Ovary (tissue), 9 donors: ENCODE data around the gene CYB561. TPM values are rescaled to one million over a fixed set of nuclear protein-coding genes. Genes with fewer than 3 reads are reported as not detected.
A peak's percentile ranks its signal among the peaks of the same experiment; 100 is the strongest.

ENCODE experiments used
- DNase-seq, 5 donors: peaks; one replicate each; pipeline ENCODE4 v3.0.0-alpha.2; 2019 to 2020
- H3K27ac ChIP-seq, 2 donors: fragments of 200-600 bp; one replicate each; pipeline versions ENCODE4 v1.5.1 to v1.8.0; 2019 to 2022
- H3K27me3 ChIP-seq: fragments of 200-600 bp; one replicate; pipeline ENCODE4 v1.8.0; 2022
- H3K36me3 ChIP-seq: fragments of 200-600 bp; sonication (generic); one replicate; pipeline ENCODE4 v1.5.1; 2019
- H3K4me1 ChIP-seq: one replicate; pipeline ENCODE4 v1.8.1; 2013; ENCODE audit warnings: mild to moderate bottlenecking, moderate library complexity; ENCODE audit not compliant: insufficient read depth
- H3K4me3 ChIP-seq: fragments of 200-600 bp; sonication (generic); one replicate; pipeline ENCODE4 v1.5.1; 2017
- H3K9me3 ChIP-seq, 2 donors: fragments of 200-600 bp in 1 of 2; sonication (generic) in 1 of 2; one replicate each; pipeline versions ENCODE4 v1.5.1 to v1.8.1; 2013 to 2019; ENCODE audit warnings: mild to moderate bottlenecking in 1 of 2, moderate library complexity in 1 of 2
- EP300 ChIP-seq: sonication (generic); formaldehyde crosslinking; IDR thresholded peaks from one replicate; pipeline ENCODE4 v1.6.1; 2017; ENCODE audit warnings: antibody characterized with exemption
- POLR2A ChIP-seq: fragments of 450-650 bp; IDR thresholded peaks from one replicate; pipeline ENCODE4 v1.6.1; 2017; ENCODE audit warnings: antibody characterized with exemption, mild to moderate bottlenecking, moderate library complexity
- WGBS, 3 donors: extraction: QIAGEN DNeasy Blood & Tissue Kit in 1 of 3; methylation state at CpG; one replicate each; pipeline versions ENCODE4 v1.1.5 to v1.1.7; 2013 to 2017; 5-methylcytosine and 5-hydroxymethylcytosine counted together
- intact Hi-C, 4 donors: fragments of 100-400 bp; cut with DNase I; formaldehyde crosslinking; loops; one replicate each; pipeline versions ENCODE4 v1.11.0 to v1.15.1; 2022 to 2023
- polyA plus RNA-seq, 2 donors: library from polyadenylated mRNA; stranded (reverse); fragments of 200-250 nt in 1 of 2; fragments of 350-450 nt in 1 of 2; fragmentation: Illumina TruSeq in 1 of 2; extraction: RNeasy Lipid Tissue Mini Kit (QIAGEN cat#74804) in 1 of 2; gene quantifications; one replicate each; pipeline ENCODE4 v1.2.3, GENCODE V29; 2013 to 2014
- total RNA-seq, 7 donors: library from RNA; depleted of rRNA in 2 of 7; stranded (reverse); fragments of >200 nt in 2 of 7; fragmentation: NEBNext Ultra II Directional in 3 of 7; extraction: Animal tissue kit (Norgen Biotek cat#: 25700) in 3 of 7; gene quantifications; one replicate each; pipeline versions ENCODE4 v1.1.0 to v1.2.4, GENCODE V29; 2016 to 2023
- TF ChIP-seq, protein P1 (sequence below), 3 donors: fragments of 450-650 bp in 2 of 3; fragments of 200-600 bp in 1 of 3; IDR thresholded peaks; one replicate each; pipeline versions ENCODE4 v1.5.1 to v1.8.0; 2016 to 2022; ENCODE audit warnings: antibody characterized with exemption in 3 of 3, mild to moderate bottlenecking in 1 of 3
- donor health status: DM: no; HTN: no; CAD: no; lungs with moderate emphysema.
- donor health status: DM: no; HTN: no; CAD: no.
- donor health status: Bipolar disorder and iron deficiency.
- donor health status: DM: yes; HTN: yes; CAD: no.
- donor health status: DM: no; HTN: no; CAD: no.
- donor health status: DM: yes; HTN: yes; CAD: no.

CYB561 gene
- total and polyA plus RNA-seq, 9 donors: 8.6 to 43.8 (median 15.3) TPM

DNA sequence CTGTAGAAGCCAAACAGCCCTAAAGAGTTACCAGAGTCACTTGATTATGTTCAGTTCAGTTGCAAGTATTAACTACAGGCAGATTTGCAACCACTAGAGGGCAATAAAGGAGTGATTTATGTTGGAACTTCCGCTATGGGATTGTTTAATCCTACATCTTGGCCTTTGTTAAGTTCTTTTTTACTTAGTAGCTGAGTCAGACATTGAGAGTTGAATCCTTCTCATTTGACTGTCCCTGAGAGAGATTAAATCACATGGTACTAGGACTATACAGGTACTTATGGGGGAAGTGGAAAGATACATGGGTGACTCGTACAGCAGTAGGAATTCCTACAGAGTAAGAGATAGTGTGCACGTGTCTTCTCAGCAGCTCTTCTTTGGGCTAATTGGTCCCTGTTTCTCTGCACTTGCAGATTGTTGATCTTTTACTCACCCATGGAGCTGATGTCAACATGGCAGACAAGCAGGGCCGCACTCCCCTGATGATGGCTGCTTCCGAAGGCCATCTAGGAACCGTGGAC, 40.3 kb downstream of the CYB561 start:
- no peak for TF ChIP-seq EP300
- TF ChIP-seq, protein P1, sequence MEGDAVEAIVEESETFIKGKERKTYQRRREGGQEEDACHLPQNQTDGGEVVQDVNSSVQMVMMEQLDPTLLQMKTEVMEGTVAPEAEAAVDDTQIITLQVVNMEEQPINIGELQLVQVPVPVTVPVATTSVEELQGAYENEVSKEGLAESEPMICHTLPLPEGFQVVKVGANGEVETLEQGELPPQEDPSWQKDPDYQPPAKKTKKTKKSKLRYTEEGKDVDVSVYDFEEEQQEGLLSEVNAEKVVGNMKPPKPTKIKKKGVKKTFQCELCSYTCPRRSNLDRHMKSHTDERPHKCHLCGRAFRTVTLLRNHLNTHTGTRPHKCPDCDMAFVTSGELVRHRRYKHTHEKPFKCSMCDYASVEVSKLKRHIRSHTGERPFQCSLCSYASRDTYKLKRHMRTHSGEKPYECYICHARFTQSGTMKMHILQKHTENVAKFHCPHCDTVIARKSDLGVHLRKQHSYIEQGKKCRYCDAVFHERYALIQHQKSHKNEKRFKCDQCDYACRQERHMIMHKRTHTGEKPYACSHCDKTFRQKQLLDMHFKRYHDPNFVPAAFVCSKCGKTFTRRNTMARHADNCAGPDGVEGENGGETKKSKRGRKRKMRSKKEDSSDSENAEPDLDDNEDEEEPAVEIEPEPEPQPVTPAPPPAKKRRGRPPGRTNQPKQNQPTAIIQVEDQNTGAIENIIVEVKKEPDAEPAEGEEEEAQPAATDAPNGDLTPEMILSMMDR (IDR thresholded peaks at IDR 0.05): peak in 2 of 3 donors; percentile 14 to 33
- Histone ChIP-seq H3K4me1 (peaks cover 7% of the 10 kb centered on the region), H3K36me3 (no peaks in the 10 kb centered on the region), H3K27me3 (no peaks in the 10 kb centered on the region), H3K27ac (no peak overlapping the region), H3K9me3 (no peaks in the 10 kb centered on the region), H3K4me3 (no peak overlapping the region)
- 82 to 89% (median 83%) methylated on average over 6 of the region's 6 CpGs for WGBS, 3 donors
- intact Hi-C loops: loop anchor here in 2 of 4 donors (5.0 to 10.0 kb wide), 2 partner anchors 441 to 704 kb away; partner anchors contain the start of gene TANC2 (in 1 of the 2)
- no peak for DNase-seq

DNA sequence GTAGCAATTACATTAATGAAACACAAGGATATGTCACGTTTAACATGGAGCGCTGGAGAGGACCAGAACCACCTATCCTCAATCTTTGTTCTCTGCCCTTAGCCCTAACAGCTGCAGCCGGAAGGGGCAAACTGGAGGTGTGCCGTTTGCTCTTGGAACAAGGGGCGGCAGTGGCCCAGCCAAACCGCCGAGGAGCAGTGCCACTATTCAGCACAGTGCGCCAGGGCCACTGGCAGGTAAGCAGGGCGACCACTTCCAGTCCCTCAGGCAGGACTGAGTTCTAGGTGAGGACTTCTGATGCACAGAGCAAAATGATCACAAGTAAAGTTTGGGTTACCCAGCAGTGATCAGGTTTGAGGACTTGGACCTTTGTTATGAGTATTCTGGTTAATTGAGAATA, 41.1 kb downstream of the CYB561 start:
- H3K4me3 ChIP-seq: no peak overlapping the region
- H3K27me3 ChIP-seq: no peaks in the 10 kb centered on the region
- WGBS, 3 donors: 92 to 96% (median 93%) methylated on average over 9 of the region's 9 CpGs
- H3K9me3 ChIP-seq: no peaks in the 10 kb centered on the region
- no peak overlapping the region for H3K27ac ChIP-seq
- intact Hi-C loops: loop anchor here in 2 of 4 donors (5.0 to 10.0 kb wide), 2 partner anchors 440 to 703 kb away; partner anchors contain the start of gene TANC2 (in 1 of the 2)
- TF ChIP-seq POLR2A (no peak), EP300 (no peak)
- TF ChIP-seq, protein P1 (IDR thresholded peaks at IDR 0.05): no peak
- DNase-seq: peak in 1 of 5 donors; percentile 30
- H3K4me1 ChIP-seq: peaks cover 7% of the 10 kb centered on the region
- no peaks in the 10 kb centered on the region for H3K36me3 ChIP-seq

DNA sequence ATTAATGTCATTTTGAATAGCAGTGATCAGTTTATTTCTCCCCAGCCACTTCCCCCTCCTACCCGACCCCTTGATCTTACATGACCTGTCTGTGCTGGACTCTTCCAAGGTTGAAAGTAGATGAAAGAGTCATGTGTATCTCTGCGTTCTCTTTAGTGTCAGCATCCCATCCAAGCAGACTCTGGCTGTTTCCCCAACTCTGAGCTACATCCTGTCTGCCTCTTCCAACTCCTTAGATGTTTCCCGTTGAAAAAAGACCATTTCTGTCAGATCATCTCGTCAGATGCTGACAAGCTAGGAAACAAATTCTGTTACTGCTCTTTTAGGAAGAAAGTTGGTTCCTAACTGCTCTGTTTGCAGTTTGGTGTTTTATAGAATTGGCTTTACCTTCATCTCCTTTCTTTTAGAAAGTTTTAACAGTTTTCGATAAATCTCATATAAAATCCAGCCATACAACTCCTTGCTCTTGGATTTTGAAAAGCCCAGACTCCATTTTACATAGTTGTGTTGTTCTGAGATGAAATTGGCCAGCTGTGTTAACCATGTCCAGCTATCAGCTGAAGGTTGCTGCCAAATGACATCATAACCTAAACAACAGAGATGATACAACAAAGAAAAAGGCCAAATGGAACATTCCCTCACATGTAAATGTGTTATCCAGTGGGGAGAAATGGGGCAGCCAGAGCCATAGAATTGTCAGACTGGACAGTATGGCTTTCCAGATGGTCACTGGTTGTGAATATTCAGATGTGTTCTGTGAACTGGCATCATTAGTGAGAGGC, 43.5 kb downstream of the CYB561 start:
- TF ChIP-seq POLR2A (no peak), EP300 (no peak)
- TF ChIP-seq, protein P1 (IDR thresholded peaks at IDR 0.05): no peak
- H3K27ac ChIP-seq: peak overlapping the region; percentile 23 to 66
- peak in 1 of 5 donors; percentile 22 for DNase-seq
- no peak overlapping the region for H3K4me3 ChIP-seq
- H3K36me3 ChIP-seq: no peaks in the 10 kb centered on the region
- no peaks in the 10 kb centered on the region for H3K9me3 ChIP-seq
- intact Hi-C loops: loop anchor here in 1 of 4 donors (10.0 kb wide), 1 partner anchor 438 kb away; the partner anchor contains the start of gene TANC2
- 21 to 32% (median 24%) methylated on average over 5 of the region's 5 CpGs for WGBS, 3 donors
- no peaks in the 10 kb centered on the region for H3K27me3 ChIP-seq
- peaks cover 13% of the 10 kb centered on the region for H3K4me1 ChIP-seq

GRCh38 chr17:63399856-63400255, 46.2 kb downstream of the CYB561 start:
- intact Hi-C loops: loop anchor here in 1 of 4 donors (10.0 kb wide), 1 partner anchor 435 kb away; the partner anchor contains the start of gene TANC2
- DNase-seq: peak; percentile 63 to 72 (median 65)
- no peaks in the 10 kb centered on the region for H3K9me3 ChIP-seq
- H3K4me3 ChIP-seq: no peak overlapping the region
- peak overlapping the region in 1 of 2 donors; percentile 54 for H3K27ac ChIP-seq
- H3K27me3 ChIP-seq: no peaks in the 10 kb centered on the region
- TF ChIP-seq EP300 (no peak), POLR2A (no peak)
- H3K36me3 ChIP-seq: no peaks in the 10 kb centered on the region
- 4 to 24% (median 8%) methylated on average over 4 of the region's 4 CpGs for WGBS, 3 donors
- peaks cover 19% of the 10 kb centered on the region for H3K4me1 ChIP-seq
